ENCODE measurements around the gene QKI. TPM values are rescaled to one million over a fixed set of nuclear protein-coding genes. Genes with fewer than 3 reads are reported as not detected.

Gene QKI
- total RNA-seq, 1 experiment from 2014 or later: 0.04 TPM

DNA sequence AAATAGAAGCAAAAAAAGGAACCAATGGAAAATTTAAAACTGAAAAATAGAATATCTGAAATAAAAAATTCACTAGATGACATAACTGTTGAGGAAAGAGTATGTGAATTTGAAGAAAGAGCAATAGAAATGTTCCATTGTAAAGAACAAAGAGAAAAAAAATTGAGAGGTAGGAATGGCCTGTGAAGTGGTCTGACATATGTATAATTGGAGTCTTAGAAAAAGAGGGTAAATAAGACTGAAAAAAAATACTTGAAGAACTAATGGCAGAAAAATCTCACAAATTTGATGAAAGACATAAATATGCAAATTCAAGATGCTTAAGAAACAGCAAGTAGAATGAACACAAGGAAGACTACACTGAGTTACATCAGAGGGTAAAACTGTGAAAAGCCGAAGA lies 93.4 kb downstream of the QKI start:
- Histone ChIP-seq H3K9me3 (ENCODE audit: low read length) (peaks cover 19% of the 10 kb centered on the region), H3K9me2 (replicated peaks; ENCODE audit: insufficient read depth, low read length) (no peaks in the 10 kb centered on the region), H4K20me1 (ENCODE audit: insufficient read depth, low read depth, low read length) (no peaks in the 10 kb centered on the region), H3K27me3 (ENCODE audit: low read length) (no peaks in the 10 kb centered on the region), H3K4me2 (ENCODE audit: low read depth, low read length, poor library complexity, severe bottlenecking) (no peak overlapping the region), H3K36me3 (ENCODE audit: insufficient read depth, low read length) (no peaks in the 10 kb centered on the region), H3K79me2 (ENCODE audit: low read length) (no peaks in the 10 kb centered on the region), H3K27ac (ENCODE audit: low read length) (no peak overlapping the region), H3K9ac (ENCODE audit: low read length) (no peak overlapping the region), H3K4me3 (ENCODE audit: low read length) (no peak overlapping the region), H3K4me1 (ENCODE audit: low read length) (no peaks in the 10 kb centered on the region), H2AFZ (ENCODE audit: low read length) (no peak overlapping the region)
- DNase-seq: no peak

DNA sequence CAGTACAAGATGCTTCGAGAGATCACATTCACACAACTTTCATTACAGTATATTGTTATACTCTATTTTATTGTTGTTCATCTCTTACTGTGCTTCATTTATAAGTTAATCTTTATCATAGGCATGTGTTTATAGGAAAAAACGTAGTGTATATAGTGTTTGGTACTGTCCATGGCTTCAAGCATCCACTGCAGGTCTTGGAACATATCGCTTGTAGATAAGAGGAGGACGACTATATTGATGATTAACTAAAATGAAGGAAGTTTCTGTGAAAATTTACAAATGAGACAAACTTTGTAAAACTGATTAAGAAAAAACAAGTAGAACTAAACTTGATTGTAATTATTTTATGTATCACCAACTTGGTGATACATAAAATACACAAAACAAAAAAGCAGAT lies 98.5 kb downstream of the QKI start:
- H3K27ac ChIP-seq (ENCODE audit: low read length): no peak overlapping the region
- H3K36me3 ChIP-seq (ENCODE audit: insufficient read depth, low read length): no peaks in the 10 kb centered on the region
- no peak overlapping the region for H2AFZ ChIP-seq (ENCODE audit: low read length)
- H3K27me3 ChIP-seq (ENCODE audit: low read length): no peaks in the 10 kb centered on the region
- no peaks in the 10 kb centered on the region for H3K4me1 ChIP-seq (ENCODE audit: low read length)
- no peak overlapping the region for H3K4me2 ChIP-seq (ENCODE audit: low read depth, low read length, poor library complexity, severe bottlenecking)
- H3K4me3 ChIP-seq (ENCODE audit: low read length): no peak overlapping the region
- no peak for DNase-seq
- H3K79me2 ChIP-seq (ENCODE audit: low read length): no peaks in the 10 kb centered on the region
- no peaks in the 10 kb centered on the region for H4K20me1 ChIP-seq (ENCODE audit: insufficient read depth, low read depth, low read length)
- peaks cover 11% of the 10 kb centered on the region for H3K9me3 ChIP-seq (ENCODE audit: low read length)
- H3K9ac ChIP-seq (ENCODE audit: low read length): no peak overlapping the region
- H3K9me2 ChIP-seq (replicated peaks; ENCODE audit: insufficient read depth, low read length): no peaks in the 10 kb centered on the region

DNA sequence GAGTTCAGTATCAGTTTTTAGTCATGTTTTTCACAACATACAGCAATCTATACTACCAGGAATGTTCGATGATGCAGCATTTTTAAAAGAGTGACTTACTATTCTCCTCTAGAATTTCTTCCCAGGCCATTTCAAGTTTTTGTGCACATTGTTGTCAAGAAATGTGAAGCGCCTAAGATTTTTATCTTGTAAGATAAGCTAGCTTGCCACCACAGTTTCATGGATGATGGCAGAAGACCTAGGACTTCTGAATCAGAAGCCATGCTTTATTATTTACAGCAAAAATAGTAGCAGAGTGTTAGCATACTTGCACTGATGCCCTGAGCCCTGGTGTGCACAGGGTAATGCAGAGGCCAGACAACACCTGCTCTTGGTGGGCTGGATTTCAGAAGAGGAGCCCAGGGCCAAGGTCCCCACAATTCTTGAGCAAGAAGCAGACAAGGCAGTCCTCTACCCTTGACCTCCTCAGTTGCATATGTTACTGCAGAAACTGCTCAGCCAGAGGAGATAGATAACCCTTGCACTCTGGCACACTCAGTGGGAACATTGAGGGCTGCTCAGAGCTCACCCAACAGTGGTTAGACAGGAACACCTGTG lies 99.2 kb downstream of the QKI start:
- Histone ChIP-seq H3K27ac (ENCODE audit: low read length) (no peak overlapping the region), H3K36me3 (ENCODE audit: insufficient read depth, low read length) (no peaks in the 10 kb centered on the region), H3K4me3 (ENCODE audit: low read length) (no peak overlapping the region), H3K27me3 (ENCODE audit: low read length) (no peaks in the 10 kb centered on the region), H3K9me3 (ENCODE audit: low read length) (peaks cover 16% of the 10 kb centered on the region; the same call in 1 of the 2 replicates), H3K9me2 (replicated peaks; ENCODE audit: insufficient read depth, low read length) (no peaks in the 10 kb centered on the region), H3K79me2 (ENCODE audit: low read length) (no peaks in the 10 kb centered on the region), H2AFZ (ENCODE audit: low read length) (no peak overlapping the region), H4K20me1 (ENCODE audit: insufficient read depth, low read depth, low read length) (no peaks in the 10 kb centered on the region), H3K4me2 (ENCODE audit: low read depth, low read length, poor library complexity, severe bottlenecking) (no peak overlapping the region), H3K9ac (ENCODE audit: low read length) (no peak overlapping the region), H3K4me1 (ENCODE audit: low read length) (no peaks in the 10 kb centered on the region)
- no peak for DNase-seq

DNA sequence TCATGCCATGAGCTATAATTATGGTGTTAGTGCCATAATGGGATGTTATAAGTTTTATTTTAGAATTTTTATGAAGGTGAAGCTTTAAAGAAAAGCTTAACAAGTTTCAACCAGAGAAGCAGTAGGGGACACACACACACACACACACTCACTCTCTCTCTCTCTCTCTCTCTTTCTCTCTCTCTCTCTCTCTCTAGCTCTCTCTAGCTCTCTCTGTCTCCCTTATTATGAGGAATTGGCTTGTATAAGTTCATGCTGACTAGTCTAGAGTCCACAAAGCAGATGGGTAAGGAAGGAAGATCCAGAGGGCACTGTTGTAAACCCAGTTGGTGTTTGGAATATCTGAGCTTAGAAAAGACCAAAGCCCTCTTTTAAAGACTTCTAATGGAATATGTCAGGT lies 102.4 kb downstream of the QKI start:
- Histone ChIP-seq H3K9me3 (ENCODE audit: low read length) (peaks cover 21% of the 10 kb centered on the region; the same call in 1 of the 2 replicates), H3K4me1 (ENCODE audit: low read length) (no peaks in the 10 kb centered on the region), H4K20me1 (ENCODE audit: insufficient read depth, low read depth, low read length) (no peaks in the 10 kb centered on the region), H3K9me2 (replicated peaks; ENCODE audit: insufficient read depth, low read length) (no peaks in the 10 kb centered on the region), H3K4me2 (ENCODE audit: low read depth, low read length, poor library complexity, severe bottlenecking) (no peak overlapping the region), H2AFZ (ENCODE audit: low read length) (no peak overlapping the region), H3K27me3 (ENCODE audit: low read length) (no peaks in the 10 kb centered on the region), H3K9ac (ENCODE audit: low read length) (no peak overlapping the region), H3K36me3 (ENCODE audit: insufficient read depth, low read length) (no peaks in the 10 kb centered on the region), H3K4me3 (ENCODE audit: low read length) (no peak overlapping the region), H3K27ac (ENCODE audit: low read length) (no peak overlapping the region), H3K79me2 (ENCODE audit: low read length) (no peaks in the 10 kb centered on the region)
- no peak for DNase-seq

DNA sequence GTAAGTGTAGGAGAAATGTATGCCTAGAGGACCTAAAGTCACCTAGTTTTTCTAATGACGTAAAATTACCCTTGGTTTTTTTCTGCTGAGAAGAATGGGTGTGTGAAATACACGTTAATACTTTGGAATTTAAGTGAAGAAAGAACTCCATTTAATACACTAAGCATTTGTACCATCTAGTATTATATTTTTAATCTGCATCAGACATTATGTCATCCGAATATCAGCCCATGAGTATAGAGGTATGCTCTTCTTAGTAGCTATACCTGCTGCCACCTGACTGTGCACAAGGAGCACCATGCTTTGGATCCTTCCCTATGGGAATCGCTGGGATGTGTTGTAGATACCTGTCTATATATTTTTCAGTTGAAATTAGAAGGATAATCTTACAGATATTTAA lies 106.4 kb downstream of the QKI start:
- H3K27ac ChIP-seq (ENCODE audit: low read length): no peak overlapping the region
- no peak overlapping the region for H3K9ac ChIP-seq (ENCODE audit: low read length)
- H3K36me3 ChIP-seq (ENCODE audit: insufficient read depth, low read length): no peaks in the 10 kb centered on the region
- no peak overlapping the region for H2AFZ ChIP-seq (ENCODE audit: low read length)
- no peaks in the 10 kb centered on the region for H4K20me1 ChIP-seq (ENCODE audit: insufficient read depth, low read depth, low read length)
- H3K9me2 ChIP-seq (replicated peaks; ENCODE audit: insufficient read depth, low read length): no peaks in the 10 kb centered on the region; the same call in 1 of the 2 replicates
- H3K79me2 ChIP-seq (ENCODE audit: low read length): no peaks in the 10 kb centered on the region
- DNase-seq: no peak
- no peaks in the 10 kb centered on the region for H3K4me1 ChIP-seq (ENCODE audit: low read length)
- no peak overlapping the region for H3K4me2 ChIP-seq (ENCODE audit: low read depth, low read length, poor library complexity, severe bottlenecking)
- no peak overlapping the region for H3K4me3 ChIP-seq (ENCODE audit: low read length)
- H3K9me3 ChIP-seq (ENCODE audit: low read length): peaks cover 18% of the 10 kb centered on the region
- no peaks in the 10 kb centered on the region for H3K27me3 ChIP-seq (ENCODE audit: low read length)

DNA sequence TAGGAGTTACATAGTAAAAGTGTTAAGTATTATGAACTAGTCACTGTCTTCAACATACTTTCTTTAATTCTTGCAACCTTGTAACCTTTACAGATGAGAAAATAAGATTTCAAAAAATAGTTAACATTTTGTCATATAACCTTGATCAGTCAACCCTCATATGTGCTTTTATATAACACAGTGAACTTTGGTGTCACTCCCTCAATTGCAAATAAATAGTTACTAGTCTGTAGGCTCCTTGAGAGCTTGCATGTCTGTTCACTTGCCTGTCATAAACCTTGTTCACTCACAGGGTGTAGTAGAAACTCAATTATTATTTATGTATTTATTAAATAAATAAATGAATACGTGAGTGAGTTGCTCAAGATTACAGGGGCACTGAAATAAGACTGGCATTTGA lies 107.5 kb downstream of the QKI start:
- Histone ChIP-seq H3K27ac (ENCODE audit: low read length) (no peak overlapping the region), H3K4me2 (ENCODE audit: low read depth, low read length, poor library complexity, severe bottlenecking) (no peak overlapping the region), H3K4me3 (ENCODE audit: low read length) (no peak overlapping the region), H3K9ac (ENCODE audit: low read length) (no peak overlapping the region), H3K9me2 (replicated peaks; ENCODE audit: insufficient read depth, low read length) (no peaks in the 10 kb centered on the region; the same call in 1 of the 2 replicates), H3K79me2 (ENCODE audit: low read length) (no peaks in the 10 kb centered on the region), H3K4me1 (ENCODE audit: low read length) (no peaks in the 10 kb centered on the region), H3K9me3 (ENCODE audit: low read length) (peaks cover 18% of the 10 kb centered on the region), H4K20me1 (ENCODE audit: insufficient read depth, low read depth, low read length) (no peaks in the 10 kb centered on the region), H2AFZ (ENCODE audit: low read length) (no peak overlapping the region), H3K36me3 (ENCODE audit: insufficient read depth, low read length) (no peaks in the 10 kb centered on the region), H3K27me3 (ENCODE audit: low read length) (no peaks in the 10 kb centered on the region)
- no peak for DNase-seq

DNA sequence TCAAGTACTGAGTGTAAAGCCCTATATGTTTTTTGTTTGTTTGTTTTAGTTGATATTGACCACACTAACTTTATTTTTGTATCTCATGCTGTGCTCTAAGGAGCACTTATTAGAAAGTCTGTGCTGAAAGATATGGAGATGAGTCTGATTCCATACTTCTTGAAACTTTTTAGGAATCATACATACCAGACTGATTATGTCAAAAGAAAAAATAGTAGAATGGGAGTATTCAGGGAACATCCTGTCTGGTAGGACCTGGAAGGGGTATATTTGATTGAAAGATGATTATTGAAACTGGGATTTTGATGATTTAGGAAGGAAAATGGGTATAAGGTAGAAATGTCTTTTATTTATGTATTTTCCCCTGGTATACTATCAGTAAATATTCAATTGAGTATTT lies 111.4 kb downstream of the QKI start:
- Histone ChIP-seq H3K79me2 (ENCODE audit: low read length) (no peaks in the 10 kb centered on the region), H3K4me1 (ENCODE audit: low read length) (no peaks in the 10 kb centered on the region), H3K36me3 (ENCODE audit: insufficient read depth, low read length) (no peaks in the 10 kb centered on the region), H3K9me2 (replicated peaks; ENCODE audit: insufficient read depth, low read length) (no peaks in the 10 kb centered on the region; the same call in 1 of the 2 replicates), H3K9me3 (ENCODE audit: low read length) (peaks cover 14% of the 10 kb centered on the region), H3K4me3 (ENCODE audit: low read length) (no peak overlapping the region), H2AFZ (ENCODE audit: low read length) (no peak overlapping the region), H3K4me2 (ENCODE audit: low read depth, low read length, poor library complexity, severe bottlenecking) (no peak overlapping the region), H3K27me3 (ENCODE audit: low read length) (no peaks in the 10 kb centered on the region), H4K20me1 (ENCODE audit: insufficient read depth, low read depth, low read length) (no peaks in the 10 kb centered on the region), H3K9ac (ENCODE audit: low read length) (no peak overlapping the region), H3K27ac (ENCODE audit: low read length) (no peak overlapping the region)
- no peak for DNase-seq

DNA sequence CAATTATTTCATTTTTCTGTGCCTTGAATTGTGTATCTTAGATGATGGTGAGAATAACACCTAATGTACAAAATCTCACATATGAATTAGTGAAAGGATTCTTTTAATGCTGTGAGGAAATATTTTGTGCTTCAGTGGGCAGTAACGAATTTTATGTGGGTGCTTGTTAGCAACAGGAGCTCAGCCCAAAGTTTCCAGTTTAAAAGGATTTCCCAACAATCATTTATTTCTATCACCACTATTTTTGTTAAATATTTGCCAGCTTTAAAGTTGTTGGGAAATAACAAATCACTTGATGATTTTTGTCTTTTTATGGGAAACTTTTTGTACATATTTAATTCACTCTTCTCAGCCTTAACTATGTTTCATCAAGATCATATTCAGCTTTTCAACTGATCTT lies 111.8 kb downstream of the QKI start:
- Histone ChIP-seq H3K4me2 (ENCODE audit: low read depth, low read length, poor library complexity, severe bottlenecking) (no peak overlapping the region), H3K27ac (ENCODE audit: low read length) (no peak overlapping the region), H3K9me3 (ENCODE audit: low read length) (peaks cover 13% of the 10 kb centered on the region), H3K79me2 (ENCODE audit: low read length) (no peaks in the 10 kb centered on the region), H3K4me3 (ENCODE audit: low read length) (no peak overlapping the region), H3K4me1 (ENCODE audit: low read length) (no peaks in the 10 kb centered on the region), H3K27me3 (ENCODE audit: low read length) (no peaks in the 10 kb centered on the region), H3K36me3 (ENCODE audit: insufficient read depth, low read length) (no peaks in the 10 kb centered on the region), H3K9ac (ENCODE audit: low read length) (no peak overlapping the region), H3K9me2 (replicated peaks; ENCODE audit: insufficient read depth, low read length) (no peaks in the 10 kb centered on the region; the same call in 1 of the 2 replicates), H4K20me1 (ENCODE audit: insufficient read depth, low read depth, low read length) (no peaks in the 10 kb centered on the region), H2AFZ (ENCODE audit: low read length) (no peak overlapping the region)
- DNase-seq: no peak
